ENCODE results near the gene IER5L.

Gene IER5L

DNA sequence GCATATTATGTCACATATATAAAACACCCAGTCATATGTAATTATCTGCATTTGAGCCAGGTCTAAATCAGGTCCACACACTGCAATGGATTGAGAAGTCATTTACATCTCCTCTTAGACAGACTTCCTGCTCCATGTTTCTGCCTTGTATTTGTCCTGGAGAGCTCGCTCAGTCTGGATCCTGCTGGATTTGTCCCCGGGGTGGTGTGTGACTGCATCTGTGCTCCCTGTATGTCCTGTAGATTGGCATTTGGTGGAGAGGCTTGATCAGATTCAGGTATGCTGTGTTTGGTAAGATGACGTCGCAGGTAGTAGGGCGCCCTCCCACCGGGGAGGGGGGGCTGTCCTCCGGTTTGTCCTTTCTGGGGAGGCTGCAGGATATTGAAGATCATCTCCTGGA lies 33.6 kb upstream of the IER5L start:
- Histone ChIP-seq H3K4me3 (no peak overlapping the region), H3K27ac (no peak overlapping the region)
- no peak for DNase-seq (ENCODE audit: low spot score)
- TF ChIP-seq CTCF (IDR thresholded peaks at IDR 0.05), result no peak

DNA sequence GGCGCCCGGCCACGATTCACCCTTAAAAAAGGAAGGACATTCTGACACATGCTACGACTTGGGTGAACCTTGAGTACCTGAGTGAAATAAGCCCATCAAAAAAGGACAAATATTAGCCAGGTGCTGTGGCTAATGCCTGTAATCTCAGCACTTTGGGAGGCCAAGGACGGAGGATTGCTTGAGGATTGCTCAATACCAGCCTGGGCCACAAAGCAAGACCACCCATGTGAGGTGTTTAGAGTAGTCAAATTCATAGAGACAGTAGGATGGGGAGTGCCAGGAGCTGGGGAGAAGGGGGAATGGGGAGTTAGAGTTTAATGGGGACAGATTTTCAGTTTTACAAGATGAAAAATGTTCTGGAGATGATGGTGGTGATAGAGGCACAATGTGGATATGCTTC lies 32.1 kb upstream of the IER5L start:
- TF ChIP-seq CTCF (IDR thresholded peaks at IDR 0.05), result no peak
- no peak overlapping the region for H3K4me3 ChIP-seq
- no peak for DNase-seq (ENCODE audit: low spot score)

GRCh38 chr9:129209580-129209979 lies 31.5 kb upstream of the IER5L start:
- TF ChIP-seq CTCF (IDR thresholded peaks at IDR 0.05), result no peak
- no peak overlapping the region for H3K27ac ChIP-seq
- DNase-seq (ENCODE audit: low spot score), result no peak
- no peak overlapping the region for H3K4me3 ChIP-seq

More for the DNA sequence above, 32.1 kb upstream of the IER5L start:
- H3K27ac ChIP-seq, result no peak overlapping the region

DNA sequence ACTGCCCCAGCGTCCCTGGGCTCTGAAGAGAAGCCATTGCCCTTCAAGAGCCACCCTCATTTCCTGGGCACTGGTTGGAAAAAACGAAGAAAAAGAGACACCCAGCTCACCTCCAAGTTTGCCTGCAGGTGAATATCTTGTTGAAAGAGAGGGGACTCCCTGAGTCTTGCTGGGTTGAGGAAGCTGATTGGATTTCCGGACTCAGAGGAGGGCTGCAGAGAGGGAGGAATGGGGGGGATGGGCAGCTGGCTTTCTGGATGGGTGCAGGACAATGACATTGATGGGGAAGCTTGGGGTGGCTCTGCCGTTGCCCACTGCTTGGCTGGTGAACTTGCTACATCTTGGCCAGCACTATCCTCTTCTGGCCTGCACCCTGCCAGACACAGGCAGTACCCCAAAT lies 31.0 kb upstream of the IER5L start:
- Histone ChIP-seq H3K27ac (no peak overlapping the region), H3K4me3 (no peak overlapping the region)
- DNase-seq (ENCODE audit: low spot score), result no peak
- no peak for TF ChIP-seq CTCF (IDR thresholded peaks at IDR 0.05)

DNA sequence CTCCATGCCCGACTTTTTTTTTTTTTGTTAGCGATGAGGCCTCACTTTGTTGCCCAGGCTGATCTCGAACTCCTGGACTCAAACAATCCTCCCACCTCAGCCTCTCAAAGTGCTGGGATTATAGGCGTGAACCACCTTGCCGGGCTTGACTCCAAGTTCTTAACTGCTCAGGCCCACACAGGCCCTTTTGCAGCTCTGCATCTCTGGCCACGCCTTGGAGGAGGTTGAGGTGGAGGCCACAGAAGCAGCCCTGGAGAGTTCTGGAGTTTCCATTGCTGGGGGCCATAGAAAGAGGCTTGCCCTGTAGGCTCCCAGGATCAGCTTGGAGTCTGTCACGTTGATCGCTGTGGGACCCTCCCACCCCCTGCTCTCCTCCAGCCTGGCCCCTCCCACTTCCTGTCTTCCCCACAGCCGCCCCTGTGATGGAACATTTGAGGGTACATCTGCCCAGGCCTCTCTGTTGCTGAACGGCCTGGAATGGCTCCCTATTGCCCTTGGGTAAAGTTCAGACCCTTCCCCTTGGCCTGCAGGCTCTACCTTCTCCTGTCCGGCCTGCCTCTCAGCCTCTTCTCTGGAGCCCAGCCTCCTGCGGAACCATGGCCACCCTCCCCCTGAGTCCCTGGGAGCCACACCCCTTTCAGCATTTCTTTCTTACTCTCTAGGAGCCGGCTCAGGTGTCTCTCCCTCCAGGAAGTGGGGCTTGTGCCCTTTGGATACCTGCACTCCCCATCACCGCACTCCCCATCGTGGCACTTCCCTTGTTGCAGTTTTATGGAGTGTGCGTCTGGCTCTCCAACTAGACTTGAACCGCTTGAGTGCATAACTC lies 30.4 kb upstream of the IER5L start:
- no peak overlapping the region for H3K4me3 ChIP-seq
- no peak for DNase-seq (ENCODE audit: low spot score)
- no peak overlapping the region for H3K27ac ChIP-seq
- no peak for TF ChIP-seq CTCF (IDR thresholded peaks at IDR 0.05)

GRCh38 chr9:129206905-129207304 lies 28.8 kb upstream of the IER5L start:
- Histone ChIP-seq H3K4me3 (no peak overlapping the region), H3K27ac (no peak overlapping the region)
- no peak for DNase-seq (ENCODE audit: low spot score)
- no peak for TF ChIP-seq CTCF (IDR thresholded peaks at IDR 0.05)

GRCh38 chr9:129206401-129206800 lies 28.3 kb upstream of the IER5L start:
- H3K27ac ChIP-seq, result no peak overlapping the region
- DNase-seq (ENCODE audit: low spot score), result no peak
- H3K4me3 ChIP-seq, result no peak overlapping the region
- TF ChIP-seq CTCF (IDR thresholded peaks at IDR 0.05), result no peak
